Activated CD8-positive, alpha-beta memory T cell treated with anti-CD3 and anti-CD28 coated beads, Interleukin-2, amount 50 U/mL, for 24 hours (primary cell): Measurements from ENCODE around the gene PADI2.

Experiments used
- DNase-seq: peaks from one replicate; pipeline ENCODE4 v3.0.0-alpha.2; 2020; ENCODE audit errors: extremely low read depth

The PADI2 gene

GRCh38 chr1:17112496-17113236, 6.6 kb downstream of the PADI2 start:
- DNase-seq, result no peak

DNA sequence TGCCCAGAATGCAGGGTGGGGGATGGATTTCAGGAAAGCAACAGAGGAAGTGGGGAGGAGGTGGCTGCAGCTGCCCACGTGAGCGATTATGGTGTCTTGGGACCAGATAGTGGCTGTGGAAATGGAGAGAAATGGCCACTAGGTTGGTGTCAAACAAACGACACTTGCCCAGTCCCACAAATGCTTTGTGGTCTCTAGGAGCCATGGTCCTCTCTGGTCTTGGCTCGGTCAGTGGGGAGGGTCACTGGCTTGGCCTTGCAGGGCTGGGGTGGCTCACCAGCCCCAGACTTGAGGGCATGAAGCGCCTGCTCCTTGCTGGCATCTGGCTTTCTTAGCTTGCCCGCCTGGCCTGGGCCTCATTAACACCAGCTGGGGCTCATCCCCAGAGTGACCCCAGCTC, 7.2 kb downstream of the PADI2 start:
- no peak for DNase-seq

DNA sequence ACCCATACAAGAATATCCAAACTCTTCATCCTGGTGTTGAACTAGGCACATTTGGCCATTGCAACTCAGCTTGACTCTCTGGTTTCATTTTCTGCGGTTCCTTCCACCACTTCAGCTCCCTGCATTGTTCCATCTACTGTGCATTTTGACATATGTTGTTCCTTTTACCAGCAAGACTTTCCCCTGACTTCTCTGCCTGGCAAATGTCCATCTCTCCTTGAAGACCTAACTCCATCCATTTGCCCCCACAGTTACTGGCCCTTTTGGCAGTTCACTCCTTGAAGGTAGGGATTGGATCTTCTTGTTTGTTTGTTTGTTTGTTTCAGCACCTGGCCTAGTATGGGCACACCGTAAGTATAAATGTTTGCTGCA, 8.7 kb downstream of the PADI2 start:
- no peak for DNase-seq

DNA sequence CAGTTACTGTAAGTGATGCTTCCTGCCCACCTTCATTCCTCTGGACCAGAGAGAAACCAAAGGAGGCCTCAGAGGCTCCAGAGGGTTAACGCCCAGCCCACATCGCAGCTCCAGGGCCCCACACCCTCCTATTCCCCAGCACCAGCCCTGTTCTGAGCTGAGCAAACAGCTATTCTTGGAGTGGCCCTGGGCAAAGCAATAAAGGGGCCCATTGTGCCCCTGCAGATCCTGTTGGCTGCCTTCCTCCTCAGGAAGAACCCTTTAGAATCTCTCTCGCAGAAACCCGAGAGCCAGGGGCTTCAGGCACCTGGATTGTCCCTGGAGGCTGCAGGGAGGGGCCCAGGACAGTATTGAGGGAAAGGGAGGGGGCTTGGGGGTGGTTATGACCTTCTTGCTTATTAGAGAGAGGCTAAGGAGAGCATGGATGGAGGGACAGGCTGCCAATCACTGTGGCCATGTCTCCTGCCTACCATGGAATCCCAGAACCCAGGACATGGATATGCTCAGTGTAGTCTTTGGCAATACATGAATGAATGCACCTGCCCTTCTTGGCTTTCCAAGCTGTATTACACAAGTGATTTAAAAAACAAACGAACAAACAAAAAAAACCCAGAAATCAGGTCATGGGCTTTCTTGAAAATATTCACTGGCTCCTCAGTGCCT, 9.2 kb downstream of the PADI2 start:
- DNase-seq, result no peak

DNA sequence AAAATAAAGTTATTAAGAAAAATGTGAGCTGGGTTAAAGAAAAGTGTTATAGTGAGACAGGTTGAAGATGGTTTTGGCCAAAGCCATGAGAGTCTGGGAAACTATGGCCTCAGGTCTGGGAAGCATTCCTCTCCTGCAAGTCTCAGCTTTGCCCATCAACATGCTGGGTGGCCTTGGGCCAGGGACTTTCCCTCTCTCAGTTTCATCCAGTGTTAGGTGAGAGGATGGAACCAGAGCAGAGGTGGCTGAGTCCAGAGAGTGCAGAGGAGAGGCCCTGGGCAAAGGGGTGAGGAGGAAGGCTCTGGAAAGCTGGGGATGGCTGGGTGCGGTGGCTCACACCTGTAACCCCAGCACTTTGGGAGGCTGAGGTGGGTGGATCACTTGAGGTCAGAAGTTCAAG, 10.5 kb downstream of the PADI2 start:
- DNase-seq, result no peak

GRCh38 chr1:17108360-17108759, 10.9 kb downstream of the PADI2 start:
- DNase-seq, result no peak

DNA sequence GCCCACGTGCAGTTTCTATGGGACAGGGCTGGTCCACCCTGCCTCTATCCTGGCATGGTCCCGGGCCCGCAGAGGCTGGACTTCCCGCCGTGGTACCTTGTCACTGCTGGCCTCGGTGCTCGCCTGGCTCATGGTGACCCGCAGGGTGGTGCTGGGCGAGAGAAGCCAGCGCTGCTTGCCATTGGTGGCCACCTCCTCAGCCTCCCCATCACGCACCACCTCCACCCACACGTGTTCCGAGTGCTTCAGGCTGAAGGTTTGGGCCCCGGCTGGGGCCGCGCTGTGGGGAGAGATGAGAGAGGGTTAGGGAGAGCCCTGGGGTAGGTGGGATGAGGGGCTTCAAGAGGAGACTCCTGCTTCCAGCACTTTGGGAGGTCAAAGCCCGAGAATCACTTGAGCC, 14.5 kb downstream of the PADI2 start:
- no peak for DNase-seq

DNA sequence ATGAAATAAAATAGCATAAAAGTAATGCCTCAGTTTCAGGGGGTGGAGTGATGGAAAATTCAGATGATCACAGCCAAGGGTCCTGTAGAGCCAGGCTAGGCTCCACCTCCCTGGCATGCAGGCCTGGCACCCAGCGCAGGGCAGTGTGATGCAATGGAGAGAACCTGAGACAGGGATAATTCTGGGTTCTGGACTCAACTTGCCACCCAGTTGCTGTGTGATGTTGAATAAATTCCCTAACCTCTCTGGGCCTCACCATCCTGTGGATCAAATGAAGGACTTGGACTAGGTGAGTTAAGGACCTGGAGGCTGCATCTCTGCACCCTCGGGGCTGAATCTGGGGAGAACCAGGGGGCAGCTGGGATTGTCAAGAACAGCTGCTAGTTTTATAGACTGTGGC, 17.0 kb downstream of the PADI2 start:
- no peak for DNase-seq

DNA sequence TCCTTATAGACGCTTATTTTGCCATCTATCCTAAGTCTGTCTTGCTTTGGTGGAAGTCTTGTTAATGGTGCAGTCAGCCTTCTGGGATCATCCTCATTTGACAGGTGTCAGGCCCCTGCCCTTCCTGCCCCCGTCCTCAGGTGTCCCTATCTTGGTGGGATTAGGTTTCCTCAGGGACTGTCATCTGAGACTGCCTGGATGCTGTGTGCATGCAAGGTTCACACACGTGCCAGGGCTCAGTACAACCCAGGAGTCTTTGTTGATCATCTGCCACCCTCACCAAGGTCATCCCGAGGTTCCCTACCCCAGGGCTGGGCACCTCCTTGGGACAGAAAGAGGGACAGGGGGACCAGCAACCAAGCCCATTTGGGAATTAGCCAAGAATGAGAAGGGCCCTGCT, 18.0 kb downstream of the PADI2 start:
- DNase-seq, result no peak

DNA sequence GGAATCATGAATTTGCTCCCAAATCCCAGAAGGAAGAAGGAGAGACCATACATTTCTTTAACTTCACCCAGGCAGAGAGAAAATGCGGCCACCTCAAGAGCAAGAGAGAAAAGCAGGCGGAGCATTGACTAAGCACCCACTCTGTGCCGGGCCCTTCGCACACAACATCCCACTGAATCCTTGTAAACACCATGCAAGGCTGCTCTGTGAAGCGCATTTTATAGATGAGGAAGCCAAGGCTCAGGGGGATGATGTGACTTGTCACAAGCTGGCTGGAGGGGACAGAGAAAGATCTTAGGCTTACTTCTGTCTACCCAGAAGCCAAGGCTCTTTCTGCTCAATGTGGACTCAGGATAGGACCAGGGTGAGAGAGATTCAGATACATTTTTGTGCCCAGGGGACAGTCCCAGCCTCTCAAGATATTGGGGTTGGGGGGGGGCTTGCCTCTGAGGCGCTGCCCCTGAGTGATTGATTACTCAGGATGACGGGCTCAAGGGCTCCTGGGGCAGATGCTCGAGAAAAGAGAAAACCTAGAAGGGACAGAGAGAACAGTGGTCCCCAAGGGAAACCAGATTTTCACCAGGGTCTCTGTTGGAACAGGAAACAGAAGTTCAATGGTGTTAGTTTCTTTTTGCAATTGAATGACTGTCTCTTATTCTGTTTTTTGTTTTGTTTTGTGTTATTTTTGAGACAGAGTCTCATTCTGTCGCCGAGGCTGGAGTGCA, 19.5 kb downstream of the PADI2 start:
- no peak for DNase-seq

DNA sequence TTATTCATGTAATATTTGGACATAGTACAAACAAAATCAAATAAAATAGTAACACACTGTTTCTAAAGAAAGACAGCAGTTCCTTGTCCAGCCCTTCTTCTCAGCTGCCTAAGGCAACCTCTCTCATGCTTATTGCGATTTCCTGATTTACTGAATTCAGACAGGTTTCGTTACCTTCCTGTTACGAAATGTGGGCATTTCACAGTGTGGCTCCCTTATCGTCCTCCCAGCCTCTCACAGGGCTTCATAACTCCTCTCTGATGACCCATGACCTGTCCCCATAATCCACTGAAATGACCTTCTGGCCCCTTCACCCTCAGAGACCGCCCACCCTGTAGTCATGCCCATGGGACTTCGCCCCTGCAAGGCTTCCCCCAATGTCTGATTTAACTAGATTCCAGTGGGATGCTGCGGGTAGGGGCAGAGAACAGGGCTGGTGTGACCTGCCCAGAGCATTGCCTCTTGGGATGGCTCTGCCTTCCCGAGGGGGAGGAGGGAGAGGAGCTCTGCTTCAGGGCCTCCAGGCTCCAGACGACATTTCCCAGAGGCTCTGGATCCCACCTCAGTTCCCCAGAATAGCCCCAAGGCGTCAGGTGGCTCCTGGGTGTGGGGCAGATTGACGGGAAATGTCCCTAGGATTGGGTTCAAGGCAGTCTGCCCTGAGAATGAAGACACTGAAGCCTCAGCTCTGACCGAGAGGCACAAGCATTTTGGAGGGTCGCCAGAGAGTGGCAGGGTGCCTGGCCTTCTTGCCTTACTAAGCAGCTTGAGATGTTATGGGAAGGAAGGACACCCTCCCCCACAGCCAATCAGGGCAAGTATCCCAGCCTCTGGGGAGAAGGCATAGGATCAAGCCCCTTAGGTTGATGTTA, 20.6 kb downstream of the PADI2 start:
- DNase-seq, result no peak

DNA sequence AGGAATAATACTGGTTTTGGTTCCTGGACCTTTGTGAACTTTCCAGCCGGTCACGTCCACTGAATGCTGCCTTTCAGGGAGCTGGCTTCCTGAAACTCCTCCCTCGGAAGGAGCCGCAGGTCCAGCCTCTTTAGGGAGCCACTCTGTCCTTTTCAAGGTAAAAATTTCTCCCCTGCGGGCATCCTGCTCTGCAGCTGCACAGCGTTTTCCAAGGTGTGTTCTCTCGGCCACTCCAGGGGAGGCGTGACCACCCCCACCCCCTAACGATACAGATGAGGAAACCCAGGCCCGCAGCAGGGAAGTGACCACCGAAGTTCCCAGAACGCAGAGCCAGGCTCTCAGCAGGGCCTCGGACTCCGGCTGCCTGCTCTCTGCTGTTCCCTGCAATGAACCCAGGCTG, 21.5 kb downstream of the PADI2 start:
- no peak for DNase-seq

GRCh38 chr1:17097147-17097546, 22.1 kb downstream of the PADI2 start:
- DNase-seq, result no peak

DNA sequence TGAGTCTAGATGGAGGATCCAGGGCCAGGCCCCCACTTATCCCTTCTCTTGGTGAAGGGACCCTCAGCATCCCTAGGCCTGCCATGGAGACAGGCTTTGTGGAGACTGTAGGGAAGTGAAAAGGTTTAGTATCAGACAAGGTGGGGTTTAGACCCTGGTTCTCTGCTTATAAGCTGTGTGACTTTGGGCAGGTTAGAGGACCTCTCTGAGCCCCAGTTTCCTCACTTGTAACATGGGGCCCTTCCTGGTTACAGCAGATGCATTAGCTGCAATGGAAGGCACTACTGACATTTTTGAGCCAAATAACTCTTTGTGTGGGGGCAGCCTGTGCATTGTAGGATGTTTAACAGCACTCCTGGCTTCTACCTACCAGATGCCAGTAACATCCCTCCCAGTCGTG, 22.7 kb downstream of the PADI2 start:
- DNase-seq, result no peak

GRCh38 chr1:17095141-17095540, 24.1 kb downstream of the PADI2 start:
- no peak for DNase-seq

DNA sequence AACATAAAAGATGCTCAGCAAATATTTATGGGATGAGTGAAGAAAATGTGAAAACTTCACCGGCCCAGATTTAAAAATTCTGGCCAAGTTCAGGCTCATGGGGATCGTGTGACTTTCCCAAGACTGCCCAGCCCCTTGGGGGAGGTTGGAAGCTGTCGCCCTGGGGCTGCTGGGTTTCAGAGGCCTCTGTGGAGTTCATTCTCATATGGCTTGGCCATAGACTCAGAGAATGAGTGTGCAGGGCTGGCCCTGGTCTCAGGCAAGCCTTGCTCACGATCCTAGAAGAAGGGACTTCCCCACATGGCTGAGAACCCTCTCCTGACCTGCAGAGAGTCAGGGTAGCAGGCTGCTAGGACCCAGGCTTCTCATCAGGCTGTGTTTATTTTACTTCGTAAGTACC, 24.6 kb downstream of the PADI2 start:
- DNase-seq, result no peak

GRCh38 chr1:17093822-17094393, 25.3 kb downstream of the PADI2 start:
- DNase-seq, result no peak

DNA sequence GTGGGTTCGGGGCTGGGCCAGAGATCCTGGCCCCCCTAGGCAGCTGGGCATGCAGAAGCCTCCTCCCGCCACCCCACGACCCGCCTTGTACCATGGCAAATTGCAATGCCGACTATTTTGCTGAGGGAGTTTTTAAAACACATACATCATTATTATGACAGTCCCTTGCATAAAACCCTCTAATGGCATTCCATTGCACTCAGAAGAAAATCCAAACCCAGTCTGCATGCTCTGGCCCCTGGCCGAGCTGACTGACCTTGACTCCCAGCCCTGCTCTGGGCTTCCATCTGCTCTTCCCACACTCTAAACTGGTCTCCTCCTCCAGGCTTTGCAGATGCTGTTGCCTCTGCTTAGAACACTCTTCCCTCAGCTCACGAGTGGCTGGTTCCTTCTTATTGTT, 28.0 kb downstream of the PADI2 start:
- DNase-seq, result no peak

- DNase-seq, result no peak
These were observed 29.7 kb downstream of the PADI2 start for GRCh38 chr1:17089506-17089905.

DNA sequence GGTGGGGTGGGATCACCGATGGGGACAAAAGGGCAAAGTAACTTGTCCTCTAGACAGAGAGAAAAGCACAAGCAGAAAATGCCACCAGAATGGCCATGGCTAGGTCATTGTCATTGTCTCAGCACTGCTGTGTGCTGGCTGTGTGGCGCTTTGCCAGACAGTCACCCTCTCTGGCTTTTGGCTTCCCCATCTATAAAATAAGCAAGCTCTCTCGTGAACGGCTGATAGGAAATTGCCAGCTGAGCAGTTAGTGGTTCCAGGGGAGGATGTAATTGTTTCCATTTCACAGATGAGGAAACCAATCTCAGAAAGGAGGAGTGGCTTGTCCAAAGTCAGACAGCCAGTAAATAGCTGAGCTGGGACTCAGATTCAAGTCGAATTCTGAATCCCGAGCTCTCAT, 32.5 kb downstream of the PADI2 start:
- no peak for DNase-seq

DNA sequence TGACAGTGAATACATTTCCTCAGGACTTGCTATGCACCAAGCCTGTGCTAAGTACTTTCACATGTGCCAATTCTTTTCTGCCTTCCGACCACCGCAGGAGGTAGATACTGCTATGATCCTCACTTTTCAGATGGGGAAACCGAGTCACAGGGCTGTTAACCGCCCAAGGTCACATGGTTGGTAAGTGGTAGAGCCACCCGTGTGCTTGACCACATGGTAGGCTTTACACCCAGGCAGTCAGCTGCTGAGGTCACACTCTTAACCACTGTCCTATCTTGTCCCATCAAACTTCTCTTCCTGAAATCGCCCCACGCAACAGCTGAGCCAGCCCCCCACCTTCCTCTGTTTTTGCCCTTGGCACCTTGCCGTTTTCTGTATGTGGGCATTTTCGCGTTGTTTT, 34.5 kb downstream of the PADI2 start:
- DNase-seq, result no peak

GRCh38 chr1:17082761-17083160, 36.5 kb downstream of the PADI2 start:
- no peak for DNase-seq
